ENCODE results near the gene CDH5. TPM values are rescaled to one million over a fixed set of nuclear protein-coding genes. Genes with fewer than 3 reads are reported as not detected.

Gene CDH5
- polyA plus RNA-seq, 1 experiment, result not detected

DNA sequence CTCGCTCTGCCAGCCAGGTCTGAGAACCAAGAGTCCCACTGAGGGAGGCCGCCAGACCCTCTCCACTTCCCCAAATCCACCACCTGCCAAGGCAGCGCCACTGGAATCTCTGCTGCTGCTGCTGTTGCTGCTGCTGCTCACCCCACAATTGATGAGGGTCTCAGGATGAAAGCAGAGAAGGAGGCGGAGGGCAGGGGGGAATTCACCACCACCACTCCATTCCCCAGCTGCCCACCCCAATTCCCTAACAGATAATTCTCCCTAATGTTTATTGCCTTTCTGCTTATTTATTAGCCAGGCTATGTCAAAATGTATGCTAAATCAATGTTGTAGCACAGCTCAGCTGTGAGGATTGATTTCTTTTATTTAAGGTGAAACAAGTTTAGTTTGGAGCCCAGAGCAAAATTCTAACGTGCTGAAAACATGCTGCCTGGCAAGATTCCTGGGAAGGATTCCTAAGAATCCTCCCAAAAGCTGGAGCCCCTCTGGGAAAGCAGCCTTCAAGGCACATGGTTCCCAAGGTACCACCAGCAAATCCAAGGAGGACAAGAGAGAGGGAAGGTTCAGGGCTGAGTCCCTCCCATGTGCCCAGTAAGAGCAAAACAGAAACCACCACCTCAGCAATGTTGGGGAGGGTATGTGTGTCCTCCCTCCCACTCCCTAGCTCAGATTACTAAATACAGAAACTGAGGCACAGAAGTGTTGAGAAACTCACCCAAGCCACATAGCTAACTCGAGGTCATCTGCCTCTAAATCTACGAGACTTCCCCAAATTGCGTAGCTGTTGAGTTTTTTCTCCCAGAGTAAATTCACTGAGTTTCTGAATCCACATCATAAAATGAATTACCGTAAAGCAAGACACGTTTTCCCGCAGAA, 12.2 kb upstream of the CDH5 start:
- CTCF ChIA-PET, result interaction anchor here (0.7 to 9.9 kb wide), 5 partner anchors 11 to 235 kb away, joined by 3 to 132 read pairs (median 4); partner anchors contain the start of gene CDH5
- peaks cover 16% of the 10 kb centered on the region for H3K27me3 ChIP-seq (ENCODE audit: control insufficient read depth, insufficient read depth, low read length)
- POLR2A ChIA-PET, result no interaction called here
- TF ChIP-seq, protein P1, sequence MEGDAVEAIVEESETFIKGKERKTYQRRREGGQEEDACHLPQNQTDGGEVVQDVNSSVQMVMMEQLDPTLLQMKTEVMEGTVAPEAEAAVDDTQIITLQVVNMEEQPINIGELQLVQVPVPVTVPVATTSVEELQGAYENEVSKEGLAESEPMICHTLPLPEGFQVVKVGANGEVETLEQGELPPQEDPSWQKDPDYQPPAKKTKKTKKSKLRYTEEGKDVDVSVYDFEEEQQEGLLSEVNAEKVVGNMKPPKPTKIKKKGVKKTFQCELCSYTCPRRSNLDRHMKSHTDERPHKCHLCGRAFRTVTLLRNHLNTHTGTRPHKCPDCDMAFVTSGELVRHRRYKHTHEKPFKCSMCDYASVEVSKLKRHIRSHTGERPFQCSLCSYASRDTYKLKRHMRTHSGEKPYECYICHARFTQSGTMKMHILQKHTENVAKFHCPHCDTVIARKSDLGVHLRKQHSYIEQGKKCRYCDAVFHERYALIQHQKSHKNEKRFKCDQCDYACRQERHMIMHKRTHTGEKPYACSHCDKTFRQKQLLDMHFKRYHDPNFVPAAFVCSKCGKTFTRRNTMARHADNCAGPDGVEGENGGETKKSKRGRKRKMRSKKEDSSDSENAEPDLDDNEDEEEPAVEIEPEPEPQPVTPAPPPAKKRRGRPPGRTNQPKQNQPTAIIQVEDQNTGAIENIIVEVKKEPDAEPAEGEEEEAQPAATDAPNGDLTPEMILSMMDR (IDR thresholded peaks at IDR 0.05; ENCODE audit: insufficient read depth, low read depth, low read length), result no peak
- no peaks in the 10 kb centered on the region for H3K36me3 ChIP-seq (ENCODE audit: control insufficient read depth, insufficient read depth, low read length)
- no peak overlapping the region for H3K4me3 ChIP-seq (ENCODE audit: low read depth, low read length)
- no peak for DNase-seq (ENCODE audit: low read depth)

DNA sequence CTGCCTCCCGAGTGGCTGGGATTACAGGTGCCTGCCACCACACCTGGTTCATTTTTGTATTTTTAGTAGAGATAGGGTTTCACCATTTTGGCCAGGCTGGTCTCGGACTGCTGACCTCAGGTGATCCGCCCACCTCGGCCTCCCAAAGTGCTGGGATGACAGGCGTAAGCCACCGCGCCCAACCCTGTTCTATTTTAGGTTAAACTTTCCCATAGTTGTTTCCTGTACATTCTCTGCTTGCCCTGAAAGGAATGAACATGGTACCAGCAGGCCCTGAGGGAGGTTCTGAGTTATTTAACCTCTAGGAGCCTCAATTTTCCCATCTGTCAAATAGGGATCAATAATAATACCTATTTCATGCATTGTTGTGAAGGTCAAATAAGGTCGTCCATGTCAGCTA, 11.0 kb upstream of the CDH5 start:
- CTCF ChIA-PET, result interaction anchor here (0.8 to 9.9 kb wide), 4 partner anchors 11 to 220 kb away, joined by 3 to 132 read pairs (median 20); partner anchors contain the start of gene CDH5
- no peak overlapping the region for H3K4me3 ChIP-seq (ENCODE audit: low read depth, low read length)
- H3K27me3 ChIP-seq (ENCODE audit: control insufficient read depth, insufficient read depth, low read length), result peaks cover 17% of the 10 kb centered on the region
- DNase-seq (ENCODE audit: low read depth), result no peak
- no peaks in the 10 kb centered on the region for H3K36me3 ChIP-seq (ENCODE audit: control insufficient read depth, insufficient read depth, low read length)
- POLR2A ChIA-PET, result no interaction called here
- TF ChIP-seq, protein P1 (IDR thresholded peaks at IDR 0.05; ENCODE audit: insufficient read depth, low read depth, low read length), result no peak

DNA sequence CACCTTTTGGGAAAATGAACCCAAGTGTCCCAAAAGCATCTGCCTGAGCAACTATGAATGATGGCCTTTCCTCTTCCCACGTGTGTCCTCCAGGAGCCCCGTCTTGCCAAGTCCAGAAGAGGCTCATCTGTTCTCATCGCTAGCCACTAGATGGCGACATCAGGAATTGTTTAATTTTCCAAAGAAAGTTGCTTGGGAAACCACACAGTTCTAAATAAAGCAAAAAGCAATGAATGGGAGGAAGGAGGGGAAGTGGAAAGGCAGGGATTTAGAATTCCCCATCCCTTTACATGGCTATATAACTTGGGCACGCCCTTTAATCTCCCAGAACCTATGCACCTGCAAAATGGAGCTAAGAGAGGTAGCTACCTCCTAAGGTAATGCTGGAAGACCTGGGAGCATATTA, 9.0 kb upstream of the CDH5 start:
- peak; percentile 55 for DNase-seq (ENCODE audit: low read depth)
- POLR2A ChIA-PET, result interaction anchor here (0.6 kb wide), 1 partner anchor 16 kb away, joined by 9 read pairs; no protein-coding TSS in a partner anchor
- Histone ChIP-seq H3K4me3 (ENCODE audit: low read depth, low read length) (no peak overlapping the region), H3K36me3 (ENCODE audit: control insufficient read depth, insufficient read depth, low read length) (no peaks in the 10 kb centered on the region), H3K27me3 (ENCODE audit: control insufficient read depth, insufficient read depth, low read length) (peaks cover 17% of the 10 kb centered on the region)
- TF ChIP-seq, protein P1 (IDR thresholded peaks at IDR 0.05; ENCODE audit: insufficient read depth, low read depth, low read length), result peak; percentile 77
- CTCF ChIA-PET, result interaction anchor here (0.5 to 9.9 kb wide), 16 partner anchors 9 to 232 kb away, joined by 3 to 132 read pairs (median 5); partner anchors contain the start of gene CDH5

DNA sequence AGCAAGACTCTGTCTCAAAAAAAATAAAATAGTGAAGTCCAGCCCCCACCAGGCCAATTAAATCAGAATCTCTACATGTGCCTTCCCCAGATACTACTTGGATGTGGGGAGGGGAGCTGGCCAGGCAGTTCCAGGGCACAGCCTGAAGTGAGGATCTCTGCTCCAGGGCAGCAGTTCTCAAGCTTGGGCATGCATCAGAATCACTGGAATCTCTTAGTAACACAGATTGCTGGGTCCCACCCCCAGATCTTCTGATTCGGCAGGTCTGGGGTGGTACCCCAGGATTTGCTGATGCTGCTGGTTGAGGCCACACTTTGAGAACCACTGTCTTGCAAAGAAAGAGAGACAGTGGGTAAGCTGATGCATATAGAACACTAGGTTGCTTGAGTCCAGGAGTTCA, 8.3 kb upstream of the CDH5 start:
- peaks cover 15% of the 10 kb centered on the region for H3K27me3 ChIP-seq (ENCODE audit: control insufficient read depth, insufficient read depth, low read length)
- TF ChIP-seq, protein P1 (IDR thresholded peaks at IDR 0.05; ENCODE audit: insufficient read depth, low read depth, low read length), result no peak
- POLR2A ChIA-PET, result no interaction called here

DNA sequence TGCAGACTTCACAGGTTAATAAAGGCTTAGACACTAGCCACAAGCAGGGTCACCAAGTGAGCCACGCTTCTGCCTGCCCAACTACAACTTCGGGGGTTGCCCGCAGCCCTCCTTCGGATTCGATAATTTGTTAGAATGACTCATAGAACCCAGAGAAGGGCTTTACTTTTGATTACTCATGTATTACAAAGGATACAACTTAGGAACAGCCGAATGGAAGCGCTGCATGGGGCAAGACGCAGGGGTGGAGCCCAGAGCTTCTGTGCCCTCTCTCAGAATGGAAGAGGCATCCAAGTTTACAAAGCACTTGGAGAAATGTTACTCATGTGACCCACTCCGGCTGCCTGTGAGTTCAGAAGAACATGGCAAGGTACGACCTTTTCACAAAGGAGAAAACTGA, 7.5 kb upstream of the CDH5 start:
- TF ChIP-seq, protein P1 (IDR thresholded peaks at IDR 0.05; ENCODE audit: insufficient read depth, low read depth, low read length), result no peak
- no peaks in the 10 kb centered on the region for H3K36me3 ChIP-seq (ENCODE audit: control insufficient read depth, insufficient read depth, low read length)
- CTCF ChIA-PET, result interaction anchor here (1.1 to 9.9 kb wide), 4 partner anchors 8 to 56 kb away, joined by 3 to 132 read pairs (median 21); partner anchors contain the start of gene CDH5
- POLR2A ChIA-PET, result no interaction called here
- no peak for DNase-seq (ENCODE audit: low read depth)
- H3K4me3 ChIP-seq (ENCODE audit: low read depth, low read length), result no peak overlapping the region
- H3K27me3 ChIP-seq (ENCODE audit: control insufficient read depth, insufficient read depth, low read length), result peaks cover 13% of the 10 kb centered on the region

More for the DNA sequence above, 8.3 kb upstream of the CDH5 start:
- H3K36me3 ChIP-seq (ENCODE audit: control insufficient read depth, insufficient read depth, low read length), result no peaks in the 10 kb centered on the region
- no peak for DNase-seq (ENCODE audit: low read depth)
- CTCF ChIA-PET, result interaction anchor here (0.5 to 9.9 kb wide), 13 partner anchors 8 to 231 kb away, joined by 3 to 132 read pairs (median 5); partner anchors contain the start of gene CDH5
- no peak overlapping the region for H3K4me3 ChIP-seq (ENCODE audit: low read depth, low read length)
